Pulmonary artery endothelial cell (primary cell): ENCODE data around the gene SLC51A. TPM values are rescaled to one million over a fixed set of nuclear protein-coding genes. Genes with fewer than 3 reads are reported as not detected.

Experiments
- total RNA-seq: library from RNA; depleted of rRNA; stranded (reverse); fragments of >200 nt; gene quantifications from 2 replicates; pipeline ENCODE4 v1.2.3, GENCODE V29; 2014

SLC51A gene
- total RNA-seq, 1 donor from 2014 or later = not detected

Other genes starting within 250 kb of the SLC51A start
- 268 and 281 TPM in 2 replicates for gene TFRC, start 134.4 kb upstream of the SLC51A start, total RNA-seq
- not detected in 2 replicates for gene ZDHHC19, start 5.1 kb upstream of the SLC51A start, total RNA-seq
- 82.4 and 89.4 TPM in 2 replicates for gene PCYT1A, start 71.2 kb downstream of the SLC51A start, total RNA-seq
- 11.5 and 12.3 TPM in 2 replicates for gene DYNLT2B, start 101.7 kb downstream of the SLC51A start, total RNA-seq
- not detected in 2 replicates for gene TM4SF19, start 121.9 kb downstream of the SLC51A start, total RNA-seq
- 18.7 and 21.9 TPM in 2 replicates for gene UBXN7, start 215.9 kb downstream of the SLC51A start, total RNA-seq